Testis (tissue), 3 donors: ENCODE results near the gene PCLO. TPM values are rescaled to one million over a fixed set of nuclear protein-coding genes. Genes with fewer than 3 reads are reported as not detected.

Experiments used
- DNase-seq: peaks from one replicate; pipeline ENCODE4 v3.0.0-alpha.2; 2019
- H3K27ac ChIP-seq, 2 donors: fragments of 200-600 bp; sonication (generic); one replicate each; pipeline ENCODE4 v1.5.1; 2019
- H3K27me3 ChIP-seq: fragments of 200-600 bp; sonication (generic); one replicate; pipeline ENCODE4 v1.5.1; 2019
- H3K36me3 ChIP-seq: fragments of 200-600 bp; sonication (generic); one replicate; pipeline ENCODE4 v1.5.1; 2017; ENCODE audit warnings: low read depth; ENCODE audit errors: missing control alignments
- H3K4me1 ChIP-seq: fragments of 200-600 bp; sonication (generic); one replicate; pipeline ENCODE4 v1.5.1; 2019
- H3K4me3 ChIP-seq, 2 donors: fragments of 200-600 bp; sonication (generic); one replicate each; pipeline ENCODE4 v1.5.1; 2017 to 2019
- H3K9me3 ChIP-seq: fragments of 200-600 bp; sonication (generic); one replicate; pipeline ENCODE4 v1.5.1; 2017
- POLR2A ChIP-seq: fragments of 450-650 bp; IDR thresholded peaks from one replicate; pipeline ENCODE4 v1.6.1; 2017; ENCODE audit warnings: antibody characterized with exemption, mild to moderate bottlenecking, moderate library complexity
- WGBS, 2 donors: methylation state at CpG; one replicate each; pipeline ENCODE4 v1.1.5; 2018; 5-methylcytosine and 5-hydroxymethylcytosine counted together
- intact Hi-C: fragments of 100-400 bp; cut with DNase I; formaldehyde crosslinking; loops from one replicate; pipeline ENCODE4 v1.15.1; 2023; ENCODE audit warnings: low total_unique reads
- polyA plus RNA-seq: library from polyadenylated mRNA; stranded (reverse); fragments of 350-450 nt; fragmentation: Illumina TruSeq; extraction: RNeasy Lipid Tissue Mini Kit (QIAGEN cat#74804); gene quantifications from one replicate; pipeline ENCODE4 v1.2.3, GENCODE V29; 2014; ENCODE audit warnings: low read depth, low replicate concordance; ENCODE audit not compliant: insufficient read depth
- total RNA-seq, 2 donors: library from RNA; depleted of rRNA; stranded (reverse); fragments of >200 nt; gene quantifications; one replicate each; pipeline ENCODE4 v1.2.3, GENCODE V29; 2016
- TF ChIP-seq, protein P1 (sequence below), 3 experiments: fragments of 450-650 bp in 2 of 3; fragments of 200-600 bp in 1 of 3; sonication (generic) in 1 of 3; IDR thresholded peaks; one replicate each; pipeline ENCODE4 v1.5.1; 2016 to 2019; ENCODE audit warnings: antibody characterized with exemption in 3 of 3, mild to moderate bottlenecking in 2 of 3, moderate library complexity in 1 of 3

PCLO gene
- total and polyA plus RNA-seq, 3 donors from 2014 or later, result 6.4 to 29.4 (median 20.4) TPM

DNA sequence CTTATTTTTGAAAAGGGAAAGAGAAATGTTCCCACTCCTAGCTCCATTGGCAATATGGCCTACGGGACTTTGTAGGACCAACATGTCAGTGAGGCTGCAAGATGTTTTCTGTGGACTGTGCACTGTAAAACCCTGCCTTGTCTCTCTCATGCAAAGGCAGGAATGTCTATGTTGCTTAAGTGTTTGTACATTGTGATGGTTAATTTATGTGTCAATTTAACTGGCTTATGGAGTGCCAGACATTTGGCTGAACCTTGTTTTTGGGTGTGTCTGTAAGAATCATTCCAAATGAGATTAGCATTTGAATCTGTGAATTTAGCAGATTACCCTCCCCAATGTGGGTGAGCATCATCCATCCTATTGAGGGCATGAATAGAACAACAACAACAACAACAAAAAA lies 4.1 kb upstream of the PCLO start:
- intact Hi-C loops, result no loop called here
- no peak for DNase-seq
- no peak overlapping the region for H3K4me3 ChIP-seq
- H3K36me3 ChIP-seq, result no peaks in the 10 kb centered on the region
- WGBS, 2 donors, result 79 to 86% methylated on average over 1 of the region's 1 CpG
- TF ChIP-seq, protein P1, sequence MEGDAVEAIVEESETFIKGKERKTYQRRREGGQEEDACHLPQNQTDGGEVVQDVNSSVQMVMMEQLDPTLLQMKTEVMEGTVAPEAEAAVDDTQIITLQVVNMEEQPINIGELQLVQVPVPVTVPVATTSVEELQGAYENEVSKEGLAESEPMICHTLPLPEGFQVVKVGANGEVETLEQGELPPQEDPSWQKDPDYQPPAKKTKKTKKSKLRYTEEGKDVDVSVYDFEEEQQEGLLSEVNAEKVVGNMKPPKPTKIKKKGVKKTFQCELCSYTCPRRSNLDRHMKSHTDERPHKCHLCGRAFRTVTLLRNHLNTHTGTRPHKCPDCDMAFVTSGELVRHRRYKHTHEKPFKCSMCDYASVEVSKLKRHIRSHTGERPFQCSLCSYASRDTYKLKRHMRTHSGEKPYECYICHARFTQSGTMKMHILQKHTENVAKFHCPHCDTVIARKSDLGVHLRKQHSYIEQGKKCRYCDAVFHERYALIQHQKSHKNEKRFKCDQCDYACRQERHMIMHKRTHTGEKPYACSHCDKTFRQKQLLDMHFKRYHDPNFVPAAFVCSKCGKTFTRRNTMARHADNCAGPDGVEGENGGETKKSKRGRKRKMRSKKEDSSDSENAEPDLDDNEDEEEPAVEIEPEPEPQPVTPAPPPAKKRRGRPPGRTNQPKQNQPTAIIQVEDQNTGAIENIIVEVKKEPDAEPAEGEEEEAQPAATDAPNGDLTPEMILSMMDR (IDR thresholded peaks at IDR 0.05), result no peak
- no peak for TF ChIP-seq POLR2A
- no peaks in the 10 kb centered on the region for H3K4me1 ChIP-seq
- H3K9me3 ChIP-seq, result no peaks in the 10 kb centered on the region
- no peak overlapping the region for H3K27ac ChIP-seq
- no peaks in the 10 kb centered on the region for H3K27me3 ChIP-seq

DNA sequence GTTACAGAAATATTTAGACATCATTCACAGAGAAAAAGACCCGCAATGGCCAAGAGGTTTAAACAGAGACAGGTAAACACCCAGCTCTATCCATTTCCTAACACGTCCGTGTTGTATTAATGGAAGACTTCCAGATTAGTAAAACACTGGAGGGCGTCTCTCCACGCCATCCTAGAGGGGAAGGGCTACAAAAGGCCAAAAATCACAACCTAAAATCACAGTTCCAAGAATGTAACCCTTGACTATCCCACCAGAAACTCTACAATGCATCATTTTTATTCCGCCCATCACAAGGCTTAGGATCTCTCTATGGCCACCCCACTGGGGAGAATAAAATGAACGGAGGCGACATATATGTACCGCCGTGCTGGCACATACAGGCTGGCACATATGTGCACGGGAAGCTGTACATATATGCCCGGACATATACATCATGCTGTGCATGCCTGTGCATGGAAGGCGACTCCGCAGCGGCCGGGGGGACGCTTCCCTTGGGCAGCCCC lies 734 bp downstream of the PCLO start:
- TF ChIP-seq, protein P1 (IDR thresholded peaks at IDR 0.05), result no peak
- no peak for TF ChIP-seq POLR2A
- Histone ChIP-seq H3K4me1 (no peaks in the 10 kb centered on the region), H3K9me3 (no peaks in the 10 kb centered on the region), H3K27ac (peak overlapping the region; percentile 87 to 92), H3K27me3 (no peaks in the 10 kb centered on the region), H3K4me3 (peak overlapping the region; percentile 57 to 93), H3K36me3 (no peaks in the 10 kb centered on the region)
- intact Hi-C loops, result no loop called here
- 3% methylated on average over 10 to 17 of the region's 17 CpGs for WGBS, 2 donors
- DNase-seq, result peak; percentile 37

DNA sequence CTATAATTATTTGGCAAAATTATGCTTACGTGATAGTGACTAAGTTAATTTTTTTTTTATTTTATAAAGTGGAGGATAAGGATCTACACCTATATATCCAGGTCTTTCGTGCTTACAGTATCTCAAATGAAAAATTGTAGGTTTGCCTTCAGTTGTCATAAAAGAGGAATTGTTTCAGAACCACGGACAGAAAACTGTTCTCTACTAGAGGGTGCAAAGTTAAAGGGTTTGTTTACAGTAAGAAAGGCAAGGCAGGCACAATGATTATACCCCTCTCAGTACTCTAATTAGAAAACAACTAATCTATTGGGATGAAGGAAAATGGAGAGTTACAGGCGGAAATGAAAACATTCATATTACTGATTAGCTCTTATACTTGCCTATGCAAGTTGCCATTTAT lies 1.5 kb downstream of the PCLO start:
- Histone ChIP-seq H3K27ac (no peak overlapping the region), H3K27me3 (no peaks in the 10 kb centered on the region), H3K4me1 (no peaks in the 10 kb centered on the region), H3K36me3 (no peaks in the 10 kb centered on the region), H3K4me3 (no peak overlapping the region), H3K9me3 (no peaks in the 10 kb centered on the region)
- WGBS, 2 donors, result 49 to 54% methylated on average over 4 of the region's 4 CpGs
- TF ChIP-seq, protein P1 (IDR thresholded peaks at IDR 0.05), result no peak
- TF ChIP-seq POLR2A, result no peak
- DNase-seq, result no peak
- intact Hi-C loops, result no loop called here

DNA sequence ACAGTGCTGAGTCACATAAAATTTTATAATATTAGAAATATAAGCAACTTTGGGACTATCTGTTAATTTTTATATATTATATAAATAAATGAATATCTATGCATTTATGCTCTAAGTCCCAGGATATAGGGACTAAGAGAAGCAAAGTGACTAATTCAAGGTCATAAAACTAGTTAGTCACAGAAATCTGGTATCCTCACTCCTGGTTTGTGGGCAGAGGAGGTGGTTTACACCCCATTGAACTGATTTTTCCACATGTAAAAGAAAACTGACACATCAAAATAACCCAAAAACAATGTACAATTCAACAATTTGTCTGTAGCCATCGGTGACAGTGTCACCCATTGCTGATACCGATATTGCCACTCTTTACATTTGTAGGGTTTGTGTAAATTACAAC lies 3.0 kb downstream of the PCLO start:
- Histone ChIP-seq H3K27me3 (no peaks in the 10 kb centered on the region), H3K27ac (no peak overlapping the region), H3K9me3 (no peaks in the 10 kb centered on the region), H3K4me3 (no peak overlapping the region), H3K4me1 (no peaks in the 10 kb centered on the region), H3K36me3 (no peaks in the 10 kb centered on the region)
- no peak for TF ChIP-seq POLR2A
- TF ChIP-seq, protein P1 (IDR thresholded peaks at IDR 0.05), result no peak
- intact Hi-C loops, result no loop called here
- no peak for DNase-seq
- 93 to 98% methylated on average over 2 of the region's 2 CpGs for WGBS, 2 donors

DNA sequence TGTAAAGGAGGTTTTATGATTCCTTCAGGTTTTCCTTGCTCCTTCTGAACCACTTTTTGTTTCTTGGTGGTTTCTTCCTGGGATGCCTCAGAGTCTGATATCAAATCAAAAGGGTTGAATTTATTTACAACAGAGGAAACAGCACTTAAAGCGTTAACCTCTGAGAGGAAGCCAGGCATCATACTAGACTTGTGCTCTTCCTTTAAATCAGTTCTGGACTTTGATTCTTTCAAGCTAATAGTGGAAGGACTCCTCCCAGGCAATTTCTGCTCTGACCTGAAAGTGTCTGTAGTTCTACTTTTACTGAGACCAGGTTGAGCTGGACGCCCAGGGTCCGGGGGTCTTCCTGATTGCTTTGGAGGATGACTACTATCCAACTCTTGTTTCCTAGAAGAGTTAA lies 6.7 kb downstream of the PCLO start:
- intact Hi-C loops, result no loop called here

More for the DNA sequence above, 6.7 kb downstream of the PCLO start:
- Histone ChIP-seq H3K9me3 (no peaks in the 10 kb centered on the region), H3K4me3 (no peak overlapping the region), H3K27me3 (no peaks in the 10 kb centered on the region), H3K4me1 (no peaks in the 10 kb centered on the region), H3K36me3 (no peaks in the 10 kb centered on the region), H3K27ac (no peak overlapping the region)
- WGBS, 2 donors, result 91 to 94% methylated on average over 3 of the region's 3 CpGs
- TF ChIP-seq, protein P1 (IDR thresholded peaks at IDR 0.05), result no peak
- no peak for TF ChIP-seq POLR2A
- DNase-seq, result no peak
